Fibroblast of pulmonary artery (primary cell): ENCODE data around the gene ENTPD2.

Experiments used
- DNase-seq: peaks from one replicate; pipeline ENCODE4 v3.0.0-alpha.2; 2010; ENCODE audit warnings: low read depth
- H3K4me3 ChIP-seq: replicated peaks from 2 replicates; pipeline ENCODE4 v1.5.1; 2011; ENCODE audit warnings: low read depth, mild to moderate bottlenecking, control low read depth, low read length, moderate library complexity
- CTCF ChIP-seq: IDR thresholded peaks from 2 replicates; pipeline ENCODE4 v1.5.1; 2011; ENCODE audit warnings: mild to moderate bottlenecking, control low read depth, low read length, inconsistent platforms; ENCODE audit errors: missing control alignments

Gene ENTPD2

GRCh38 chr9:137030006-137030405 is 23.9 kb downstream of the ENTPD2 start:
- no peak overlapping the region for H3K4me3 ChIP-seq
- no peak for TF ChIP-seq CTCF
- DNase-seq = no peak

GRCh38 chr9:137029058-137029936 is 24.6 kb downstream of the ENTPD2 start:
- TF ChIP-seq CTCF = peak; percentile 87
- H3K4me3 ChIP-seq = no peak overlapping the region
- DNase-seq = peak; percentile 56

- DNase-seq = peak; percentile 21
- peak overlapping the region; percentile 52 for H3K4me3 ChIP-seq
- TF ChIP-seq CTCF = peak; percentile 30
These were observed 25.4 kb downstream of the ENTPD2 start for GRCh38 chr9:137028263-137029057.

- DNase-seq = peak; percentile 14
- peak within 1 kb of the TSS; percentile 52 for H3K4me3 ChIP-seq
- no peak for TF ChIP-seq CTCF
These were observed 26.2 kb downstream of the ENTPD2 start, which contains the start of gene ABCA2 for GRCh38 chr9:137027369-137028262. Gene ABCA2, minus strand, starts transcription at chr9:137028237. Its CDS starts 97 bp downstream, at chr9:137028140.

GRCh38 chr9:137026828-137027227 is 27.0 kb downstream of the ENTPD2 start:
- DNase-seq = no peak
- no peak for TF ChIP-seq CTCF
- H3K4me3 ChIP-seq = no peak overlapping the region

GRCh38 chr9:137026384-137026783 is 27.5 kb downstream of the ENTPD2 start:
- no peak for DNase-seq
- no peak for TF ChIP-seq CTCF
- no peak overlapping the region for H3K4me3 ChIP-seq
